Measurements from ENCODE around the gene CYP19A1.

DNA sequence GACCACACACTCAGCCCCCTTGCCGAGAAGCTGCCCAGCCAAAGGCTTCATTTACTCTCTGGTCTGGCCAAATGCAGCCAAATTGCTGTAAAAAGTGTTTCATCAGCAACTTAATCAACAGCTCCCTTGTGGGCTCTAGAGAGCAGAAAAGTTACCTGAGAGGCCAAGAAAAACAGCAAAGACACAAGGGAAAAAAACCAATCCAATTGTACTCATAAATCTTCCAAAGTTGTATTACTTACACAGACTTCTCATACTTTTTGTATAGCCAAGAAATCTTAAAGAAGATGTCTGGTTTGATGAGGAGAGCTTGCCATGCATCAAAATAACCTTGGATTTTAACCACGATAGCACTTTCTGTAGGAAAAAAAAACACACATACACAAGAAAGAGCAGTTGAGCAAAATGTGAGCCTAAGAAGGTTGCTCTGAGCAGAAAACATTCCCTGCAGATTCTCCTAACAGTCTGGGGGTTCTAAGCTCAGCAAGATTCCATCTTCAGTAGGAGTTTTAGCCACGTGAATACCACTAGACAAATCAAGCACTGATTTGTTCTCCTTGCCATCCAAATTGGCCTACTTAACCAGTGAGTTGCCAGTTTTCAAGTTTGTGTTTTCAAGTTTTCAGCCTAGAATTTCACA lies 120.0 kb downstream of the CYP19A1 start:
- TF ChIP-seq EZH2 (IDR thresholded peaks at IDR 0.05; ENCODE audit: insufficient read depth, poor library complexity, severe bottlenecking) (no peak), EZH2phosphoT487 (IDR thresholded peaks at IDR 0.05; ENCODE audit: insufficient read depth, low read depth) (no peak)

Measured in GM23248 (cell line).